NCI-H1048 (cell line): ENCODE results near the gene GPHA2.
"Not testable (repeated sequence)": the region's sequence is repeated elsewhere in the genome, so short reads cannot be mapped to it uniquely, and the experiment has no call there.

ENCODE experiments used
- DNase-seq: peaks from one replicate; lab custom pipeline; 2025; lab: John Stamatoyannopoulos, UW

Gene GPHA2

GRCh38 chr11:64935359-64936081 is at the start of gene GPHA2:
TSS of gene GPHA2 (minus strand) at chr11:64935893. CDS start at chr11:64935460, 433 bp downstream.
- DNase-seq: no peak

GRCh38 chr11:64983339-64983738 is 47.6 kb upstream of the GPHA2 start:
- DNase-seq: not testable (repeated sequence)

- DNase-seq: no peak
These were observed 41.0 kb upstream of the GPHA2 start for GRCh38 chr11:64976651-64977050.

- DNase-seq: no peak
These were observed 38.4 kb upstream of the GPHA2 start for GRCh38 chr11:64974124-64974523.

DNA sequence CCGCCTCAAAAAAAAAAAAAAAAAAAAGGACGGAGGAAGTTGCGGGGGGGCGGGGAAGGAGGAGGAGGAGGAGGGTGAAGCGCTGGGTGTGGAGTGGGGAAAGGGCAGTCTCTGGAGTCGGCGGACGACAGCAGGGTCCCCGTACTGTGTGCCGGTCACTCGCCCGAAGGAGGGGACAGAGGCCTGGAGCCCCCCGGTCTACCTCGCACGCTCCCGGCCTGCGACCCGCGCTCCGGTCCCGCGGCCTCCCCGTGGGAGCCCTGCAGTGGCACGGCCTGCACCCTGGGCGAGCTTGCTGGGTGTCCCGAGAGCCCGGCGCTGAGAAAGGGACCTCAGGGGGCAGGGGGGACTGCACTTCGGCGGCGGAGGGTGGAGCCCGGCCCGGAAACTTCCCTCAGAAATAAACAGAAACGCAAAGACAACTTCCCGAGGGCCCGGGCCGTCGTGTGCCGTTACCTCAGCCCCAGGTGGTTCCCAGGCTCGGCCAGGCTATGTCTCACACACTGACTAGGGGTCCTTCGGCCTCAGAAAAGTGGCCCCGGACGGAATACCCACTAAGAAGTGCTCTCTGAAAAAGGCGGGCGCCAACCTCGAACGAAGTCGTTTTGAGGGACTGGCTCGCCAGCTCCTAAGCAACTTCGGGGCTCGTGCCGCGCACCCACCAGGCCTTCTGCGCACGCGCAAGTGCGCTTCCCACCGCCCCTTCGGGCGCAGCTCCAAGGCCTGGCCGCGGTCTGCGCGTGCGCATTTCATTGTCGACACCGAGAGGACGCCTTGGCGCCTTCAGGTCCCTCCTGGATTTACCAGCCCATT is 35.9 kb upstream of the GPHA2 start, which contains the start of gene MAJIN:
Gene MAJIN (minus strand): TSS at position 688 of the 813 bp plus-strand sequence. CDS start 12,703 bp downstream, outside the sequence.
- DNase-seq: no peak

- DNase-seq: no peak
These were observed 35.0 kb upstream of the GPHA2 start for GRCh38 chr11:64970731-64971151.

DNA sequence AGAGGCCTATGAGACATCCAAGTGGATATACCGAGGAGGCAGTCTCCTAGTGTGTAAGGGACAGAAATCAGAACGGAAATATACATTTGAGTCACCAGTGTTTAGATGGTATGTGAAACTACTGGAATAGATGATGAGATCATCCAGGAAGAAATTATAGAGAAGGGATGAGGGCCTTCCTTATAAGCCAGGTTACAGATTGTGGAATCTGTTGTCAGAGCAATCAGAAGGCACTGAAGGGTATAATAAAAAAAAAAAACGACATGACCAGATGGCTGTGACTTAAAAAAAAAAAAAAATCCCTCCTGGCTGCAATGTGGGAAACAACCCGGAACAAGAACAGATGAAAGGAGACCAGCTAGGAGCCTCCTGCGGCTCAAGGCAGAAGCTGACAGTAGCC is 33.5 kb upstream of the GPHA2 start:
- no peak for DNase-seq

- no peak for DNase-seq
These were observed 31.7 kb upstream of the GPHA2 start for GRCh38 chr11:64967375-64967774.

DNA sequence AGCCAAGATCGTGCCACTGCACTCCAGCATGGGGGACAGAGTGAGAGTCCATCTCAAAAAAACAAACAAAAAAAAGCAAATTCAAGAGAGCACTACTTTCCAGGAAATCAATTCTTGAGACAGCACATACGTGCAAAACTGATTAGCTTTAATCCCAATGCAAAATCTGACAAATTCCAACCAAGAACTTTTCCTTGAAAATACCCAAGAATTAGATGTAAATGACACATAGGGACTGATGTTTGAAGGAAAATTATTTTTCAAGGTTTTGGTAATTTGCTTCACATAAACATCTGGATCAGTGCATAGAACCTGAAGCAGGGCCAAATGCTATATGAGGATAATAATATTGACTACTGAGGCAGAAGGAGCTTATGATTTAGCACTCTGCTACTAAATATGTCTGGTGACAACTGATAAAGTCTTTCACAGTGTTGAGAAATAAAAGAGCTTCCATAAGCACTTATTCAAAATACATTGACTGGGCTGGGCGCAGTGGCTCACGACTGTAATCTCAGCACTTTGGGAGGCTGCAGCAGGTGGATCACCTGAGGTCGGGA is 27.5 kb upstream of the GPHA2 start:
- DNase-seq: no peak

- DNase-seq: no peak
These were observed 25.0 kb upstream of the GPHA2 start for GRCh38 chr11:64960719-64961118.

GRCh38 chr11:64959498-64959897 is 23.8 kb upstream of the GPHA2 start:
- DNase-seq: no peak

DNA sequence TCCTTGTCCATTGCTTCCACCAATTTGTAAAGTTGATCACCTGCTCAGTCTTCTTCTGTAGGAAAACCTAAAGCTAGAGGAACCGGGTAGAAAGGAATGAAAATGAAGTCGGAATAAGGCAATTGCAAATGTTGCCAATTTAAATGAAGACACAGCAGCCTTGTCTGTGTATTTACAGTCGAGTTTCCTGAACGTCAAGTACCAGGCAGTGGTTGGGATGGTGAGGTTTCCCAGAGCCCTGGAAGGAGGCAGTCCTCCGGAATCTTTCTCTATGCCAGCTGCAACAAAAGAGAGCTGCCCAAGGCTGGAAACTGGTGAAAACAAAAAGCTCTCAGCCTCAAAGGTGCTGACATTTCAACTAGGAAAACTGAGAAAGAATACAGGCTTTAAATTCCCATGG is 18.5 kb upstream of the GPHA2 start:
- no peak for DNase-seq

DNA sequence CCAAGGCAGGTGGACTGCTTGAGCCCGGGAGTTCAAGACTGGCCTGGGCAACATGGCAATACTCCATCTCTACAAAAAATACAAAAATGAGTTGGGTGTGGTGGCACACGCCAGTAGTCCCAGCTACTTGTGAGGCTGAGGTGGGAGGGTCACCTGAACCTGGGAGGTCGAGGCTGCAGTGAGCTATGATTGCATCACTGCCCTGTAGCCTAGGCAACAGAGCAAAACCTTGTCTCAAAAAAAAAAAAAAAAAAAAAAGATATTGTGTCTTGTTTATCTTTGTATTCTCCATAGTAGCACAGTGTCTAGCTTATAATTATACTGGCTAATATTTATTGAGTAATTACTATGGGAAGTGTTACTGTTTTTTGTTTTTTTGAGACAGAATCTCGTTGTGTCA is 15.8 kb upstream of the GPHA2 start:
- no peak for DNase-seq

DNA sequence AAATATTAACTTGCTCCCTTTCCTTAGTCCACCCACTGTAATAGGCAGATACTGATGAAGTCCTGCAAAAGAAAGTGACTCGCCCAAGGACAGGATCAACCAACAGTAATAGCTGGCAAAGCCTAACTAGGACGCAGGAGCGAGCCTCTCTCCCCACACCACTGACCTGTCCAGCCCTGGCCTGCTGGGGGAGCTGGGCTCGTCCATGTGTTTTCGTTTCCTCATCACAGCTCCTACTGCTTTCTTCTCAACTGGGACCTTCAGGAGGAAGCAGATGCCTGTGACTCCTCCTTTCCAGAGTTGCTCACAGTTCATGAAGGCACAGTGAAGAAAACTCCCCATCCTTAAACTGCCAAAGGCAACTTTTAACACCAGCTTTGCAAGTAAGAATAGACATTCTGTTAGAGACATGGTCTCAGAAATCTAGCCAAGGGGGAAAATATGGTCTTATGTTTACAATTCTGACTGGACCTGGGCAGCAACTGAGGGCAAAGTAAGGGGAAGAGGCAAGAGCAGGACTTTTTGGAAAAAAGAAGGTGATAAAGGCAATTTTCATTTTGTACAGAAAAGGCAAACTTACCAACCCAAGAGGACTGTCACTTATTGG is 11.6 kb upstream of the GPHA2 start:
- DNase-seq: no peak

GRCh38 chr11:64936539-64936938 is 846 bp upstream of the GPHA2 start:
- DNase-seq: no peak

DNA sequence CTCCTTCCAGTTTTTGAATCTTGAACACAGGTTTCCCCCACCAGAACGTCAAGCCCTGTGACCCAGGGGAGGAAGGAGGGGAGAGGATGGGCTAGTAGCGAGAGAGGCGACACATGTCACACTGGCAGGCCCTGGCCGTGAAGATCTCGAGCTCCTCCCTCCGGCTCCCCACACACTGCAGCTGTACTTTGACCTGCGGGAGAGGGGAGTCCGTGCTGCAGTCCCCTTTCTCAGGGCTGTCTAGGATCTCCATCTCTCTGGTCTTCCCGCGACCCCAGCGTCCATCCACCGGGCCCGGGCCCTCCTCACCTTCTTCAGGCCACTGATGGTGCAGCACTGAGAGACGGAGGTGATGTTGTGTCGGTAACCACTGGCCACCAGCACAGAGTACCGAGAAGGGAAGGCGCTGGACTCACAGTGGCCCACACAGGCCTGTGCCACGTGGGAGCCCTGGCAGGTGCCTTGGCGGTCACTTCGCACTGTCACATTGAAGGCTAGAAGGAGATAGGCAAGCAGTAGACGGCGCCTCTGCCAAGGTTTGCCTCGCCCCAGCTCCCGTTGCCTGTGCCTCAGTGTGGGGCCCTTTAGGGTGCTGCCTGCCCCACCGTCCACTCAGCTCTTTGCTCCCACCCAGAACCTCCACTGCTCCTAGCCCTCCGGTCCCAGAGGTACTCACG is 873 bp downstream of the GPHA2 start:
- no peak for DNase-seq

DNA sequence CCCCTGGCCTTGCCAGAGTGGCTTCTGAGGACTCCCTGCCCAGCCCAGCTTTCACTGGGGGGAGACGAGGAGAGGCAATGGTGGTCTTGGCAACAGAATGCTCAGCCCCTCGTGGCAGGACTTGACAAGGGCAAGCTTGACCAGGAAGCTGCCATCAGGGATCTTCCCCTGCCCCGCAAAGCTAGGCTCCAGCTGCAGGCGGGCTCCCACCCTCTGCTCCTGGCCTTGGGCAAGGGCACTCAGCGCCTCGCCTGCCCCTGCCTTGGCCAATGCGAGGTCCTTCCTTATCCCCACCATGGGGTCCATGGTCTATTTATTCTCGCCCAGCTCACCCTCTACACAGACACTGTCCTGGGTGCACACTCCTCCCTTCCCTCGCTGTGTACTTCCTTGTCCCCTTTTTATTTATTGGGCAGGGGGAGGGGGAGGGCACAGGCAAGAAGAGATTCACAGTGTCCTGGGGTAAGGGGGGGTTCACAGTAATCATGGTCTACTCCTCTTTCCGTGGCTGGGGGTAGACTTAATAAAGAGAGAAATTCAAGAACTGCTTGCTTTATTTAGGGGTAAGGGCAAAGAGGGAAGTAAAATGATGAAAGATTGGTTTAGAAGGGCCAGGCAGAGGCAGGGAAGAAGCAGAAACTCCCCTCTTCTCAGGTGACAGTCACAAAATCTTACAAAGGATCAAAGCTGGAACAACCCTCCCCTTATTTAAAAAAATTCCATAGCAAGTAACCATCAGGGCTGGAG is 1.6 kb downstream of the GPHA2 start:
- no peak for DNase-seq

- DNase-seq: no peak
These were observed 2.3 kb downstream of the GPHA2 start for GRCh38 chr11:64933213-64933934.

GRCh38 chr11:64932324-64932723 is 3.4 kb downstream of the GPHA2 start:
- no peak for DNase-seq

GRCh38 chr11:64931290-64931689 is 4.4 kb downstream of the GPHA2 start:
- DNase-seq: no peak

- no peak for DNase-seq
These were observed 5.4 kb downstream of the GPHA2 start for GRCh38 chr11:64930340-64930739.
